WTC11 (cell line): ENCODE results near the gene NEMP1. TPM values are rescaled to one million over a fixed set of nuclear protein-coding genes. Genes with fewer than 3 reads are reported as not detected.

Experiments used
- ATAC-seq: fragments of 200-7000 bp; cut with Tn5 transposase; 2 replicates; pipeline ENCODE4 v1.10.0; 2021; ENCODE audit warnings: mild to moderate bottlenecking, moderate library complexity
- CTCF ChIA-PET: fragments of 300-600 bp; sonication (Branson Sonifier 250); formaldehyde crosslinking; loops from one replicate; lab custom pipeline; 2021; ENCODE audit warnings: antibody characterized with exemption; lab: Charles Lee
- POLR2A ChIA-PET: fragments of 350-600 bp; sonication (Branson Sonifier 250); formaldehyde crosslinking; loops from one replicate; lab custom pipeline; 2021; ENCODE audit warnings: antibody characterized with exemption; lab: Charles Lee
- DNase-seq: peaks from one replicate; pipeline ENCODE4 v3.0.0; 2021; ENCODE audit warnings: low spot score
- H3K27ac Mint-ChIP-seq: 2 replicates; pipeline ENCODE4 v1.8.0; 2021; ENCODE audit warnings: mixed read lengths
- H3K27me3 Mint-ChIP-seq: 2 replicates; pipeline ENCODE4 v1.8.0; 2021; ENCODE audit warnings: low read depth, mild to moderate bottlenecking, moderate library complexity, mixed read lengths
- H3K36me3 Mint-ChIP-seq: 2 replicates; pipeline ENCODE4 v1.8.0; 2021; ENCODE audit warnings: mixed read lengths
- H3K4me1 Mint-ChIP-seq: 2 replicates; pipeline ENCODE4 v1.8.0; 2022; ENCODE audit warnings: mixed read lengths
- H3K4me3 Mint-ChIP-seq: 2 replicates; pipeline ENCODE4 v1.8.0; 2021; ENCODE audit warnings: mild to moderate bottlenecking, moderate library complexity, mixed read lengths
- H3K9me3 Mint-ChIP-seq: 2 replicates; pipeline ENCODE4 v1.8.0; 2021; ENCODE audit warnings: mixed read lengths
- ATF1 ChIP-seq: sonication (generic); formaldehyde crosslinking; IDR thresholded peaks from 2 replicates; pipeline ENCODE4 v1.8.1; 2023; ENCODE audit warnings: mild to moderate bottlenecking, moderate library complexity, missing genetic modification reagents
- HMGA2 ChIP-seq: fragments of 250-450 bp; sonication (Bioruptor Pico); IDR thresholded peaks from 2 replicates; pipeline ENCODE4 v1.4.0; 2021; ENCODE audit warnings: mild to moderate bottlenecking, moderate library complexity
- JUN ChIP-seq: sonication (generic); formaldehyde crosslinking; IDR thresholded peaks from 2 replicates; pipeline ENCODE4 v1.8.0; 2023; ENCODE audit warnings: mild to moderate bottlenecking, missing genetic modification reagents
- MXD4 ChIP-seq: fragments of 250-450 bp; sonication (Bioruptor Pico); IDR thresholded peaks from 2 replicates; pipeline ENCODE4 v1.8.0; 2021; ENCODE audit warnings: mild to moderate bottlenecking, moderate library complexity, borderline replicate concordance
- NR1H2 ChIP-seq: sonication (generic); formaldehyde crosslinking; IDR thresholded peaks from 2 replicates; pipeline ENCODE4 v1.9.0; 2021; ENCODE audit warnings: mild to moderate bottlenecking, moderate library complexity, missing genetic modification reagents
- PRRX2 ChIP-seq: fragments of 250-450 bp; sonication (Bioruptor Pico); IDR thresholded peaks from 2 replicates; pipeline ENCODE4 v1.8.0; 2021; ENCODE audit warnings: mild to moderate bottlenecking
- TEAD1 ChIP-seq: sonication (generic); formaldehyde crosslinking; IDR thresholded peaks from 2 replicates; pipeline ENCODE4 v1.8.0; 2022; ENCODE audit warnings: mild to moderate bottlenecking, missing genetic modification reagents
- TEAD4 ChIP-seq: sonication (generic); formaldehyde crosslinking; IDR thresholded peaks from 2 replicates; pipeline ENCODE4 v1.8.0; 2022; ENCODE audit warnings: mild to moderate bottlenecking, missing genetic modification reagents
- ZBTB21 ChIP-seq: sonication (generic); formaldehyde crosslinking; IDR thresholded peaks from 2 replicates; pipeline ENCODE4 v1.8.1; 2023; ENCODE audit warnings: mild to moderate bottlenecking, missing genetic modification reagents, borderline replicate concordance
- ZBTB43 ChIP-seq: sonication (generic); formaldehyde crosslinking; IDR thresholded peaks from 2 replicates; pipeline ENCODE4 v1.8.1; 2023; ENCODE audit warnings: mild to moderate bottlenecking, missing genetic modification reagents
- ZNF121 ChIP-seq: sonication (generic); formaldehyde crosslinking; IDR thresholded peaks from 2 replicates; pipeline ENCODE4 v1.8.0; 2023; ENCODE audit warnings: missing genetic modification reagents
- ZNF317 ChIP-seq: sonication (generic); formaldehyde crosslinking; IDR thresholded peaks from 2 replicates; pipeline ENCODE4 v1.8.1; 2023; ENCODE audit warnings: low read depth, mild to moderate bottlenecking, moderate library complexity, missing genetic modification reagents, borderline replicate concordance
- ZNF425 ChIP-seq: fragments of 250-450 bp; sonication (Bioruptor Pico); conservative IDR thresholded peaks from 2 replicates; pipeline ENCODE4 v1.9.0; 2021; ENCODE audit warnings: mild to moderate bottlenecking
- ZNF532 ChIP-seq: fragments of 250-450 bp; sonication (Bioruptor Pico); IDR thresholded peaks from 2 replicates; pipeline ENCODE4 v1.9.0; 2021; ENCODE audit warnings: mild to moderate bottlenecking, borderline replicate concordance
- total RNA-seq: library from RNA; stranded (reverse); gene quantifications from 3 replicates; pipeline ENCODE4 v1.2.3, GENCODE V29; 2021
- TF ChIP-seq, protein P1 (sequence below): sonication (generic); formaldehyde crosslinking; IDR thresholded peaks from 2 replicates; pipeline ENCODE4 v1.8.0; 2022; ENCODE audit warnings: mild to moderate bottlenecking, missing genetic modification reagents
- TF ChIP-seq, protein P2 (sequence below): sonication (generic); formaldehyde crosslinking; IDR thresholded peaks from 2 replicates; pipeline ENCODE4 v1.8.1; 2023; ENCODE audit warnings: mild to moderate bottlenecking, missing genetic modification reagents, moderate library complexity

The NEMP1 gene
- total RNA-seq, 1 experiment from 2014 or later: 41.9 TPM

DNA sequence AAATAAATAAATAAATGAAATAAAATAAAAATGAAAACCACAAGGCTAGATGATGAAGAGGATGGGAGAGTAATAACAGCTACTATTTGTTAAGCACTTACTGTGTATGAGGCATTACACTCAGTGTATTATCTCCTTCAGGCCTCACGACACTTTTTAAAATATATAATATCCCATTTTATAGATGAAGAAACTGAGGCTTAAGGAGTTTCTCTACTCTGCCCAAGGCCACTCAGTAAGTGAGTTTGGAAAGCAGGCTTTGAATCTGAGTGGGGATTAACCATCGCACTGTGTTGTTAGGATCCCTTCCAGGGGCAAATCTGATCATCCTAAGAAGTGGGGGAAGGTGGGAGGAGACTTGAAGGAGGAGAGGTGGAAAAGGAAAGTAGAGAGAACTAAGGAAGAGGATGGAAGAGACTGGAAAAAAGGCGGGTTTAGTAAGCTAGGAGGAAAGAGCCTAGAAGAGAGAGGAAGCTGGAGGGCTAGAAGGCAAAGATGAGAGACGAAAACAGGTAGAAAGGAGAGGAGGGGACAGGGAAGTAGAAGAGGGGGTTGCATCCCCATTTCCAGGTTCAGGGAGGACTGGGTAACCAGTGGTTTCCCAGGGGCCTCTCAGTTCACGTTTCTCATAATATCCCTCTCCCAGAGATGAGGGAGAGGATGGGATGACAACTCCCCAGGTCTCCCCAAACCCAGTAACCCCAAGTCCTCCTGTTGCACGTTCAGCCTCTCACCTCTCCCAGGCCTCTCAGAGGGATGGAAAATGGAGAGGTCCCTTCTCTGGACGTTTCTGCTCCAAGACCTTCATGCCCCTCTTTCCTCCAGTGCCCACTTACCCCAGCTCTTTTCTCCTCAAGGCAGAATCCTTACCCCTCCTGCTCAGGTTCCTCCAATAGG, 30.9 kb upstream of the NEMP1 start:
- TF ChIP-seq PRRX2: no peak
- TF ChIP-seq ZBTB43 (CRISPR knock-in tag): no peak
- no peak for TF ChIP-seq ZNF425
- no peak for TF ChIP-seq ATF1 (CRISPR knock-in tag)
- no peak for TF ChIP-seq NR1H2 (CRISPR knock-in tag)
- no peak for TF ChIP-seq HMGA2 (CRISPR knock-in tag)
- no peak for TF ChIP-seq TEAD1 (CRISPR knock-in tag)
- TF ChIP-seq, protein P1, sequence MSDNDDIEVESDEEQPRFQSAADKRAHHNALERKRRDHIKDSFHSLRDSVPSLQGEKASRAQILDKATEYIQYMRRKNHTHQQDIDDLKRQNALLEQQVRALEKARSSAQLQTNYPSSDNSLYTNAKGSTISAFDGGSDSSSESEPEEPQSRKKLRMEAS (CRISPR knock-in tag): no peak
- TF ChIP-seq MXD4 (CRISPR knock-in tag): no peak
- no peak for TF ChIP-seq ZBTB21 (CRISPR knock-in tag)
- TF ChIP-seq JUN (CRISPR knock-in tag): no peak
- TF ChIP-seq ZNF121 (CRISPR knock-in tag): no peak
- TF ChIP-seq, protein P2, sequence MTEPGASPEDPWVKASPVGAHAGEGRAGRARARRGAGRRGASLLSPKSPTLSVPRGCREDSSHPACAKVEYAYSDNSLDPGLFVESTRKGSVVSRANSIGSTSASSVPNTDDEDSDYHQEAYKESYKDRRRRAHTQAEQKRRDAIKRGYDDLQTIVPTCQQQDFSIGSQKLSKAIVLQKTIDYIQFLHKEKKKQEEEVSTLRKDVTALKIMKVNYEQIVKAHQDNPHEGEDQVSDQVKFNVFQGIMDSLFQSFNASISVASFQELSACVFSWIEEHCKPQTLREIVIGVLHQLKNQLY: no peak
- no peak for TF ChIP-seq ZNF317 (CRISPR knock-in tag)
- no peak for TF ChIP-seq ZNF532 (CRISPR knock-in tag)
- no peak for TF ChIP-seq TEAD4 (CRISPR knock-in tag)
- POLR2A ChIA-PET: interaction anchor here (0.6 to 3.9 kb wide), 4 partner anchors 16 to 121 kb away, joined by 3 to 26 read pairs (median 3); partner anchors contain the start of gene NAB2
- peaks cover 9% of the 10 kb centered on the region for H3K36me3 Mint-ChIP-seq
- H3K27ac Mint-ChIP-seq: peak overlapping the region; percentile 98
- H3K4me3 Mint-ChIP-seq: peak overlapping the region; percentile 72
- H3K4me1 Mint-ChIP-seq: peaks cover 36% of the 10 kb centered on the region
- DNase-seq (no peak), ATAC-seq (no peak)
- H3K9me3 Mint-ChIP-seq: no peaks in the 10 kb centered on the region
- H3K27me3 Mint-ChIP-seq: no peaks in the 10 kb centered on the region
- CTCF ChIA-PET: interaction anchor here (0.7 to 5.7 kb wide), 5 partner anchors 13 to 108 kb away, joined by 3 to 270 read pairs (median 76); partner anchors contain the start of genes LRP1 and NAB2
